HG03108 (cell line): ENCODE results near the gene RAP1GAP.

Experiments used
- ATAC-seq: cut with Tn5 transposase; IDR thresholded peaks from one replicate; pipeline ENCODE4 v1.9.1; 2021; ENCODE audit warnings: moderate library complexity; ENCODE audit not compliant: unreplicated experiment

RAP1GAP gene

DNA sequence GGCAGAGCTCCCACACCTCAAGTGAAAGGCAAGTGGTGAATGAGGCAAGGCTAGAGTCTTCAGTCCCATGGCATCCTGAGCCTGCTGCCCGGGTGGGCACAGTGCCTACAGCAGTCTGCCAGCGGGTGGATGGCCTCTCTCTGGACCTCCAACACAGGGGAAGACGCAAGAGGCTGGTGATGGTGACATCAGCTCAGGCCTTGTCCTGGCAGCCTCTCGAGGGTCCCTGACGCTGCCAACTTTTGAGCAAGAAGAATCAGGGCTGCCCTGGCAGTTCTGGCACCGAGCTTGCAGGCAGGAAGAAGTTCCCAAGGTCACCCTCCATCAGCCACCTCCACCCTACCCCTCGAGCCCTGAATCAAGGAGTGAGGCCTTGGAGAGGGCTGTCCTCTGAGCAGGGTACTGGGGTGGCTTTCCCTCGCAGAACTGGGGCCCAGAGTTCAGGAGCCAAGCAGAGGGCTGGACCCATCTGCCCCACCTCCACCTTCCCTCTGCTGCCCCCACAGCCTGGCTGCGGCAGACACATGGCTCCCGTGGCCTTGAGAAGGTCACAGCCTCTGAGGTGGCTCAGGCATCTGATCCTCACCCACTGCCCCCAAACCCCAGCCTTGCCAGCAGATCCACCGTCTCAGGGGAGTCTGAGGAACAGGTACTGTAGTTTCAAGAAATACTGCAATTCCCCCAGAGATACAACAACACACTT, 5.8 kb downstream of the RAP1GAP start:
- ATAC-seq = no peak

DNA sequence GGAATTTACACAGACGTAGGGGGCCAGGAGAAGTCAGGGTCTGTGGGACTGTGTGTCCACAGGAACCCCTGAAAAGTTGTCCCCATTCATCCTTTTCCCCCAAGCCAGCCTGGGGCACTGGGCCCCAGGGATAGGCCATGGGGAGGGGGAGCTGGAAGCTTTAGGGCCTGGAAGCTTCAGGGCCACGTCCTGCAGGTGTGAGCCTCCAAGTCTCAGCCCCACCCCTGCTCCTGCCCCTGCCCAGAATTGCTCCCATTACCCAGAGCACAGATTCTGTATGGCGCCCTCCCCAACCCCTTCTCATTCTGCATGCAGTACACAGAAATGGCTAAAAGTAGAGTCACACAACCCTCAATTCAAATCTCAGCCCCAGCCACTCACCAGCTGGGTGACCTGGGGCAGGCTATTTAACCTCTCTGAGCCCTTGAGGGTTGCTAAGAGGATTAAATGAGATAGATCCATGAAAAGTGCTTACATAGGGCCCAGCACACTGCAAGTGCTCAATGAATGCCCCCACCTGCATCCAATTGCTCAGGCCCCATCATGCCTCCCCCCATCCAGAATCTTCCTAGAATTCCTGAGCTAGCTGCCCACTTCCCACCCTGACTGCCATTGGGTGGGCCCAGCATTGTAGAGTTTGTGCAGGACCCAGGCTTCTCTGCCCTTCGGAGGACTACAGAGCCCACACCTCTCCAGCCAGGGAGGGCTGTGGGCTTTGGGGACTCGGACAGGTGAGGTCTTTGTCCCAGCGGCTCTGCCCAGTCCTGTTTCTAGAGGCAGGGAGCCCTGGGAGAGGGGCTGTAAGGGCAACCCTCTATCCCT, 6.5 kb downstream of the RAP1GAP start:
- no peak for ATAC-seq

DNA sequence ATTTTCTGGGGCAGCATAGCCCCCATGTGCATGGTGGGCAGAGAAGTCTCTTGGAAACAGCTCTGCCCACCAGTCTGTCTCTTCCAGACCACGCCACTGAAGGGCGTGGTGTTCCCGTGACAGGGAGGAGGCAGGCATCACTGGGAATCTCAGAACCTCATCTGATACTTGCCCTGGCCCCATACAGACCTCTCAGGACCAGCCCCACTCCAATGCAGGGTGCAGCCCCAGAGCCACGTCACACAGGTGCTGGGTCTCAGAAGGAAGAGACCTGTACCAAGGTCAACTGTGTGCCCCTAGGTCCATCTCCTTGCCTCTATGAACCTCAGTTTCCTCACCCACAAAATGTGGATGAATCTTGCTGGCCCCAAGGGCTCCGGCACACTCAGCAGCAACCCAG, 7.3 kb downstream of the RAP1GAP start:
- ATAC-seq = no peak

DNA sequence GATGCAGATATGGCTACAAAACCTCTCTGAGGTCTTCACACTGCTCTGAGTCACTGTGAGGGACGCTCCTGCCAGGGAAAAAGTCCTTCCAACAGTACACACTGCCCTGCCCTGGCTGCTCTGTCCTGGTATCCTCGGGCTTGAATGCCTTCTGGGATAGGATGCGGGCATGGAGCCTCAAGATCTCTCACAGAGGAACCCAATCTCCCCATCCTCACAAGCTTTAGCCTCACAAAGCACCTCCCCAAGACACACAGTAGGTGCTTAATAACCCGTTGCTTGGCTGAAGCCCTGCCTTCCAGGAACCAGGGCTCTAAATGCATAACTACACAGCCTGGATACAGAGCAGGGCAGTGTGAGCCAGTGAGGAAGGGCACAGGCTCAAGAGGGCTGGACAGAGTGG, 9.2 kb downstream of the RAP1GAP start:
- no peak for ATAC-seq

DNA sequence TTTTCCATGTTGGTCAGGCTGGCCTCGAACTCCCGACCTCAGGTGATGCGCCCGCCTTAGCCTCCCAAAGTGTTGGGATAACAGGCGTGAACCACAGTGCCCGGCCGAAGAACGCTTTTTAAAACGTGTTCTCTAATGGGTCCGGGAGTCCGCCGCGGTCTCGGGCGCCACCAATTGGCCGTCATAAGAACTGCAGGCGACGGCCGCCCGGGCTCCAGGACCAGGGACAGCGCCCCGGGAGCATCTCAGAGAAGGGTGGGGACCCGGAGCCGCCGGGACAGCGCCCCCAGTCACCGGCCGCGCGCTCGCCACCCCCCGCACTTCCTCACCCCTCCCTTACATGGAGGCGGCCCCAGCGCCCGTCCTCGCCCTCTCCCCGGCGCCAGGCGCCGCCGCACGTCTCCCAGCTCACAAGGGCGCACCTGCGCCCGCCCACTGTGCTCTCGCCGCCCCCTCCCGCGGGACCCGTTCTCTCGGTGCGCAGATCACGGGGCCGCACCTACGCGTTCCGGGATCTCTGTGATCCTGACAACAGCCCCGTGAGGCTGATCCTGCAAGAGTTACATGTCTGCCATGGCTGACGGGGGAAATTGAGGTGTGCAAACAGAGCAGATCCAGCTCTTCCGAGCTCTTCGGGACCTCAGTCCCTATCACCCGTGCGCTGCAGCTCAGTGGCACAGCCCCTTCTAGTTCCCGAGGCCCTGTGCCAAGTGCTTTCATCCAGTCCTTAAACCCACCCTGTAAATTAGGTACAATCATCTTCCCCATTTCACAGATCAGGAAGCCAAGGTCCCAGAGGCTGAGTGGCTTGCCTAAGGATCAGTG, 9.8 kb downstream of the RAP1GAP start:
- ATAC-seq = no peak

DNA sequence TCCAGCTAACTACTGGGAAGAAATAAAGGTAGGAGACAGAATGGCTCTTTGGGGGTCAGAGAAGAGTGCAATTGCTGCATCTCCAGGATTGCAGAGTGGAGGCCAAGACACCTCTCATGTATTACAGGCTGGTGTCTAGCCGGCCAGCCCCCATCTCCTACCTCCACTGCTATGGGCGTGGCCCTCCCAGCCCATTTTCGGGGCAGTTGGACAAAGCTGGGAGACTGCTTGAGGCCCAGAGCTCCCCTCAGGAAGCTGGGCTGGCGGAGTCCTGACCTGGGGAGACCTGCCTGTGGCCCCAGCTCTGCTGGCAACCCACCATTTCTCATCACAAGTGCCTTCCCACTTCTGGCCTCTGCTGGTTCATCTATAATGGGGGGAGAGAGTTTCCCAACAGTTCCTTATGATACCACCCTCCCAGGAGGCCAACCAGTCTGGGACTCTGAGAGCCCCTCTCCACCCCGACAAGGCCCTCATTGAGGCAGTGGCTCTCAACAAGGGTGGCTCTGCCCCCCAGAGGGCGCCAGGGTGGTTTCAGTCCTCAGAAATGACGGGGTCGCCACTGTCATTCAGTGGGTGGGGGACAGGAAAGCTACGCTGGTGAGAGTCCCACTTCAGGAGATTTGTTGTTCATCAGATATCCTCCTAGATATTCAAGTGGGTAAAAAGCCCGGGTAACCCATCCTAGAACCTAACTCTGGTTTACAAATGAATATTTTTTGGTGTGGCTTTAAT, 11.5 kb downstream of the RAP1GAP start:
- ATAC-seq = no peak

DNA sequence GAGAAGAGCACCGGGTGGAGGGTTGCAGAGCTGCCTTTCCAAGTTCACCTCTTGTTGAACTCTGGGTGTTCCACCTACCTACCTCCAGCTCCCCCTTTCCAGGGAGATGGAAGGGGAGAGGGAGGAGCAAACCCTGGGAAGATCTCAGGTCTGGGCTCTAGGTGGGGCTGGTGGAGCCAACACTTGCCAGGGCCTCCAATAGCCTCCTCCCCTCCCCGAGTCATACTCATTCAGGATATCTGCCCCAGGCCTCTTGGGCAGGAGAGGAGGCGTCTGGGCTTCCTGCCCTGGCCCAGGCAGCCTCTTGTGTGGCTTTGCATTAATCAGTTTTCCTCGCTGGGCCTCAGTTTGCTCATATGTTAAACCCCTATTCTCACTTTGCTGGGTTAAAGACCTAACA, 13.4 kb downstream of the RAP1GAP start:
- ATAC-seq = no peak

DNA sequence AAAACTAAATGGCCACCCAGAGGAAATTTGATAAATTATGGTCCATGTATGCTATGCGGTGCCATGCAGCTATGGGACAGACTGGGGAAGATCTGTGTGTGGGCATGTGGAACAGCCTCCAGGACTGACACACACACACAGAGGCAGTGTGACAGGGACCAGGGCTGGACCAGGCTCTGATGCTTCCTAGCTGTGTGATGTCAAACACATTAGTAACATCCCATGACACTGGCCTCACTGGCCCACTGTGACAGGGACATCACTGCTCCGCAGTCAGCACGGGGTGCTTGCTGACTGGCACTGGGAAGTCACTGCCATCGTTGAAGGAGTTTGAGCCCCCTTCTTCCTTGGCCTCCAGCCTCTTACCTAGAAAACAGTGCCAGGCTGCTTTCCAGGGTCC, 13.9 kb downstream of the RAP1GAP start:
- no peak for ATAC-seq

DNA sequence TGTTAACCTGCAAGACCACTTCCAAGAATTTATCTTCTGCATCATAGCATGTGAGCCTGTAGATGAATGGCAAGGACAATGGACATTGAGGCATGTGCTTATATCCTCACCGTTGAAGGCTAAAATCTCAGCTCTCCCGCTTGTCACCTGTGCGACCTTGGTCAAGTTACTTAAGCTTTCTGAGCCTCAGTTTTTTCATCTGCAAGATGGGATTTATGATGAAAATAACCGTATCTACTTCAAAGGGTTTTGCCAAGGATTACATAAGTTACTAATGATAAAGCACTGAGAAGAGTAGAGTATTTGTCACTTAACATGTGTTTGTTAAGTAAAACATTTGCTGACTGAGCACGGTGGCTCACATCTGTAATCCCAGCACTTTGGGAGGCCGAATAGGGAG, 14.9 kb downstream of the RAP1GAP start:
- ATAC-seq = no peak

DNA sequence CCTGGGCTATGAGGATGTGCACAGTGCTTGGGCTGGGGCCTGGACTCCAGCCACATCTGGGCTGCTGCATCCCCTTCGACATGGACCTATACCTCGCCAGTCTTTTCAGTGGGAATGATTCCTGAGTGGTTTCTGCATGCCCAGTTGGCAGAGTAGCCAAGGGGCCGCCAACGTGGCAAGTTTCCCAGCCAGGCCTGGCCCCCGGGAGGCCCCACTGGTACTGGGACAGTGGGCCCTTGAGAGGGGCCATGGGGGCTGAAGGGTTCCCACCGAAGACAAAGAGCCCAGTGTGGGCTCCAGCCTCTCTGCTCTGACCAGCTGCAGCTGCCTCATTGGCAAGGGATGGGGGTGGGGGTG, 15.4 kb downstream of the RAP1GAP start:
- no peak for ATAC-seq

DNA sequence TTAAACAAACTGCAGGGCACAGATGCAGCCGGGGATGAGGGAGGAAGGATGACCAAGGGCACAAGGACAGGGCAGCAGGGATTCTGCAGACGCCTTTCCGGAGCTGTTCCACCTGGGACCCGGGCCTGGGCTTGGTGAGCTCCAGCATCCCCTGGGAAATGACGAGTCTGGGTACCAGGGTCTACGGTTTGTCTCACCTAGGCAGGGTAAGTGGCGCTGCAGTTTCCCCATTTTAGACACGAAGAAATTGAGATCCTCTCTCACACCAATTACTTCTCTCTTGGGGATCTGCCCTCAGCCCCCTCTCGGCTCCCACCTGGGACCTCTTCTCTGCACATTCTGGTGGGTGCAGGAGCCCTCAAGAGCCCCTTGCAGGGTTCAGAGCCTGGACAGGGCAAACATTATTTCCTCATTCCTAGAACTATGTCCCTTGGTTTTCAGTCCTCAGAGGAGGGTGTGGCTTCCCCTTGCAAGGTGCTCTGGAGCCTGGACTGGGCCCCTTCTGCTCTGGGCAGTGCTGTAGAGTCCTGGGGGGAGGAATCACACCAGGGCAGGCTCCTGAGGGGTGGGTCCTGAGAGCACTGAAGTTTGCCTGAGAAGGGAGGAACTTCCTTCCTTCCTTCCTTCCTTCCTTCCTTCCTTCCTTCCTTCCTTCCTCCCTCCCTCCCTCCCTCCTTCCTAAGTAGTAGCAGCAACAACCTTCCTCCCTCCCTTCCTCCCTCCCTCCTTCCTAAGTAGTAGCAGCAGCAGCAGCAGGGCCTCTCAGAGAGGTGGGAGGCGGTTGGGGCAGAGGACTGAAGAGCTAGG, 16.0 kb downstream of the RAP1GAP start:
- no peak for ATAC-seq

DNA sequence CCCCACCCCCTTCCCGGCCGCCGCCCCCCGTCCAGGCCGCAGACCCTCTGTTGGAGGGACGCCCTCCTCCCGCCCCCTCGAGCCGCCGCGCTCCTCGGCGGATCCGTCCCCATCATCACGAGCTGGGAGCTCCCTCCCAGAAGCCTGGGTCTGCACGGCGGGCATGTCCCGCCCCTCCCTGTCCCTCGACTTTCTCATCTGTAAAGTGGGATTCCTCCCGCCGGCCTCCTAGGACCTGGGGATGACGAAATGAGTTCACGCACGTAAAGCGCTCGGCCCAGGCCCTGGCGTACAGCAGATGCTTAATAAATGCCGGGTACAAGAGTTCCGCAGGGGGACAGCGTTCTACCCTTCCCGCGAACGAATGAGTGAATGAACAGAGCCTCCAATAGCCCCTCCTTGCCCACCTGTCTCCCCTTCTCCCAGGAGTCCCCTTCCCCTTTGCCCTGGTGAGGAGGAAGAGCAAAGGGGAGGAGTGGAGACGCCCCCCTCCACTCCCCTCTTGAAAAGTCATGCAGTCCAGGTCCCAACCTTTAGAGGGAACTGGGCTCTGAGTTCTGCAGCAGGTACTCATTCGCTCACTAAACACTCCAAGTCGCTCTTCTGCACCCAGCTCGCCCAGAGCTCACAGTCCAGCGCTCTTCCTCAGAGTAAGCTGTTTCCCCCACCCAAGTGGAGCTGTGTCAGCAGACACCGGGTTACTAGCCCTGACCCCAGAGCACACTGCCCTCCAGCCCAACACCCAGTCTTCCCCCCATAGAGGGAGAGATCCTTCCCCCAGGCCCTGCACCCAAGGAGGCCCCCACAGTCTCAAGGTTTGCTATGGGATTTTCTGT, 16.8 kb downstream of the RAP1GAP start:
- no peak for ATAC-seq

DNA sequence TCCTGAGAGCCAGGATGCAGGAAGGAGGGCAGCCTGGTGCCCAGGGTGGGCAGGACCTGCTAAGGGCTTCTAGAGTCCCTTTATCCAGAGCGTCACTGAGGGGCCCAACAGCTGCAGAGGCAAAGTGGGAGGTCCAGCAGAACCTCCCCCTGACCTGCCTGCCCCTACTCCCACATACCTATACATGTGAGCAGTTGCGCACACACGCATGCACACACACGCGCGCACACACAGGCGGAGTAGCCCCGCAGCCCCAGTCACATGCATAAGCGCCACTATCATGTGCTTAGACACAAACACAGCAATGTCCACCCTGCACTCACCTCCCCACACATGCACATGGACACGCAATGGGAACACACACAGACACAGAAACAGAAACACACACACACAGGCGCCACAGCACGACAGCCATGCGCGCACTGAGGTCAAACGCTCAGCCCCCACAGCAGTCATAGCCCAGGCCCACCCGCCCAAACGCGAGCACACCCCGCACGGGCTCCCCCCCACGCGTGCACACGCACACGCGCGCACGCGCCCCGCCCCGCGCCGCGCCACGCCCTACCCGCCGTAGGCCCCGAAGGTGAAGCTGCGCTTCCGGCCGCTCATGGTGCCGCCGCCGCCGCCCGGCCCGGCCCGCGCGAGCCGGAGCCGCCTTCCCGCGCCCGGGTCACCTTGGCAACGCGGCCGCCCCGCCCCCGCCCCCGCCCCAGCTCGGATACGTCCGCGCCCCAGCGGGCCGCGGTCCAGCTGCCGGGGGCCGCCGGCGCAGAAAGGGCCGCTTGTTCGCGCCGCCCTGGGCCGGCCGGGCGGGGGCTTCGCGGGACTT, 17.7 kb downstream of the RAP1GAP start:
- ATAC-seq = no peak

DNA sequence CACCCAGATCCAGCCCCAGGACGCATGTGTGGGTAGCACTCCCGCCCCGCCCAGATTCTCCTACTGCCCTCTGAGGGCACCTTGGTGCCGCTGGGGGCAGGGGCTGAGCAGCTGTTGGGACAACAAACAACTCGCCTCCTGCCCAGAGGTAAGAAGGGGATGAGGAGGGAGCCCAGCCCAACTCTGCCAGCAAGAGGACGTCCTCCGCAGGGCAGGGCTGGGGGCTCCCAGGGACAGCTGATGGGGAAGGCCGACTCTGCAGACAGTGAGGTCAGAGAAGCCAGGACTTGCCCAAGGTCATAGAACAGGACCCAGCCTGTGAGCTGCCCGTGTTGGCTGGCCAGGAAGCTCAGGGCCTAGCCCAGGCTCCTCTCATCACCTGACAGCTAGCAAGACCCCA, 18.8 kb downstream of the RAP1GAP start:
- ATAC-seq = no peak

DNA sequence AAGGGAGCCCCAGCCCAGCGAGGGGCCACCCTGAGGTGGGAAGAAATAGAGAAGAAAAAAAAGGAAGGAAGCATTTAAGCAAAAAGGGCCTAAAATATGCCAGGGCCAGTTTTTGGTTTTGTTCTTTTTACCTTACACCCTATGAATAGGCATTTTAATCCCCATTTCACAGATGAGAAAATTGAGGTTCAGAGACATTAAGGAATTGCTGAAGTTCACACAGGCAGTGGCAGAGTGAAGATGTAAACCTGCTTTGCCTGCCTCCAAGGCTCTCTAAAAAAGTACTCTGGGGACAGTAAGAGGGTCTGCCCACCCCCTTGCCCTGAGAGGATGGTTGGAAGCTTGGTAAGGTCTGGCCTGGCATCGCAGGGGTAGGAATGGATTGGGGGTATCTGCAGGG, 19.8 kb downstream of the RAP1GAP start:
- ATAC-seq = no peak

DNA sequence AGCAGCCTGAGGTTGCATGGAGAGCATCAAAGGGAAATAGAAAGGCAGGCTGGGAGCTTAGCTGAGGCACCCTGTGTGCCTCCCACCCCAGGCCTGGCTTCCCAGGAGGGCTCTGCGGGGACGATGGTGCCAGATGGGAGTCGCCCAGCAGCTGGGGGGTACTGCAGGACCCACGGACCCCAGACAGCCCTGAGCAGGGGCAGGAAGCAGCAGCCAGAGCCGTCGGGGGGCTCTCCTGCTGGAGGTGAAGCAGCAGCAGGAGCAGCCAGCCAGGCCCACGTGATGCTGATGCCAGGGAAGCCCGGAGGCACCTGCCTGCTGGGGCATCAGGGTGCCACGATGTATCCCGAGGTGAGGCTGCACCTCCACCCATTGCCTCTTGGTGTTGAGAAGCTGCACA, 20.4 kb downstream of the RAP1GAP start:
- no peak for ATAC-seq

DNA sequence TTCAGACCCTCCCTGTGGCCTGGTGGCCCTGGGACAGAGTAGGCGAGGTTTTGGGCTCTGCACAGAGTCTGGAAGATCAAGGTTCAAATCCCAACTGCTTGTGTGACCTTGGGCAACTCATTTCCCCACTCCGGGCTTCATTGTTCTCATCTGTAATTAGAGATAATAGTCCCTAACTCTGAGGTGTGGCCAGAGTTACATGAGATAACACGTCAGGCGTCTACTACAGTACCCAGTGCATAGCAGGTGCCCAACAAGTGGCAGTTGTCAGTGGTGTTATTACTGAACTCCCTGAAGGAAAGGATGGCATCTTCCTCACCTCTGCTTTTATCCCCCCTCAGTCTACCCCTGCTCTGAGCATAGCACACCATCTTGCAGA, 20.8 kb downstream of the RAP1GAP start:
- ATAC-seq = no peak
